ENCODE data around the gene LARP1.
"Not testable (repeated sequence)": the region's sequence is repeated elsewhere in the genome, so short reads cannot be mapped to it uniquely, and the experiment has no call there.

The LARP1 gene

GRCh38 chr5:154829589-154830218, 74.5 kb downstream of the LARP1 start:
- DNase-seq (ENCODE audit: low spot score), result no peak

- no peak for DNase-seq (ENCODE audit: low spot score)
Observed at GRCh38 chr5:154830219-154830595, 75.0 kb downstream of the LARP1 start.

GRCh38 chr5:154830596-154830995, 75.4 kb downstream of the LARP1 start:
- no peak for DNase-seq (ENCODE audit: low spot score)

DNA sequence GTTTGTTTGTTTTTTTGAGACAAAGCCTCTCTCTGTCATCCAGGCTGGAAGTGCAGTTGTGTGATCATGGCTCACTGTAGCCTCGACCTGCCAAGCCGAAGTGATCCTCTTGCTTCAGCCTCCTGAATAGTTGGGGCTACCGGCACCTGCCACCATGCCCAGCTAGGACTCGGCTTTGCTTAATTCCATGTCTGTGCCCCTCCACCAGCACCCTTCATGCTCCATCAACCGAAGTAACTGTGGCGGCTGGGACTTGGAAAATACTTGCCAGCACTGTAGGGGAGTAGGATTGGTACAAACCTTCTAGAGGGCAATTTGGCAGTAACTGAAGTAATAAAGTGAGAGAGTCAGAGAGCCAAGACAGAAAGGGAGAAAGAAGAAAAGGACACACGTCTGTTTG, 76.3 kb downstream of the LARP1 start:
- DNase-seq (ENCODE audit: low spot score), result no peak

- not testable (repeated sequence) for DNase-seq (ENCODE audit: low spot score)
Observed at GRCh38 chr5:154832804-154833203, 77.6 kb downstream of the LARP1 start.

- DNase-seq (ENCODE audit: low spot score), result no peak
Observed at GRCh38 chr5:154834053-154834452, 78.9 kb downstream of the LARP1 start.

GRCh38 chr5:154835701-154836052, 80.5 kb downstream of the LARP1 start:
- not testable (repeated sequence) for DNase-seq (ENCODE audit: low spot score)

GRCh38 chr5:154836225-154836624, 81.0 kb downstream of the LARP1 start:
- no peak for DNase-seq (ENCODE audit: low spot score)

DNA sequence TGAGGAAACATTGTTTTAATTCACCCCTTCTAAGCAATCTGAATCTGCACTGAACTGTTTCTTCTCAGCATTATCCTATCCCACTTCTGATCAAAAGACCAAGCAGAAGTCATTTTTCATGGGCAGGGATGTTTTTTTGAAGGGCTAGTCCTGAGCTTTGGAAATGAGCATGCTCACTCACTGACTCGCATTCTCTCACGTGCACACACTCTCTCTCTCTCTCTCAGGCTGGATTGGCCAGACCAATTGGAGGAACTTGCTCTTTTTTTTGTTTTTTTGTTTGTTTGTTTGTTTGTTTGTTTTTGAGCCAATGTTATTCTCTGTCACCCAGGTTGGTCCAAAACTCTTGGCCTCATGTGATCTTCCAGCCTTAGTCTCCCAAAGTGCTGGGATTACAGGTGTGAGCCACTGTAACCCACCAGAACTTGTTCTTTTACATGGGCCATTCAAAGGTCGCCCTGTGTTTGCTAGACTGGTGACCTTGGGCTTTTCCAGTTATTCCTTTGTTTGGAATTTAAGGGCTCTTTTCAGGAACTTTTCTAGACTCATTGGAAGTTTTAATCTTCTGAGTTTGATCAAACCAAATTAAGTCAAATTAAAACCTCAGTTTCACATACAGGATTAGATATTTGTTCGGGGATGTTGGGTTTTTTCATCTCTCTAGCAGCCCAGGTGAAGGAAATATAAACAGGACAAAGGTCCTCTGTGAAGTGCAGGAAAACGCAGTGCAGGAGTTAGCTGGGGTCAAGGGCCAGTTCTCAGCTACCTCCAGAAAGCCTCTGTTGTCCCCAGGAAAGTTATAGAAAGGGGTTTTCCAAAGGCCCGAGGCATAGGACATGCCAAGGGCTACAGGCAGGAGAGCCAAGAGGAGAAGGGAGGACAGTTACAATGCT, 82.1 kb downstream of the LARP1 start:
- no peak for DNase-seq (ENCODE audit: low spot score)

- DNase-seq (ENCODE audit: low spot score), result no peak
Observed at GRCh38 chr5:154840435-154841272, 85.5 kb downstream of the LARP1 start.

DNA sequence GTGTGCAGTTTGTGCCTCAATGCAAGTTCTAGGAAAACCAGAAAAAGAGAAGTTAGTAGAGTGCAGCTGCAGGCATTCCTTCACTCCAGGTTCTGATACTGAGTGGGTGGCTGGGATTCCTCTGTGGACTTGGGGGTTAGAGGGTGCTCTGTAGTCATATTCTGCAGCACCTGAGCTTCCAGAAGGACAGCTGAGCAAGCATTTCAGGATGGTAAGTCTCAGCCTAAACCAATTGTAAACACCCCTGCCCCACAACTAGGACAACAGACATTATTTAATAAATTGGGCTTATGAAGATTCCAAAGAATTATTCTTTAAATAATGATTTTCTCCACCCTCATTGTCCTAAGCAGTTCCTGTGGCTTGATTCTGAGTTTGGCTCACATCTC, 86.1 kb downstream of the LARP1 start:
- no peak for DNase-seq (ENCODE audit: low spot score)

DNA sequence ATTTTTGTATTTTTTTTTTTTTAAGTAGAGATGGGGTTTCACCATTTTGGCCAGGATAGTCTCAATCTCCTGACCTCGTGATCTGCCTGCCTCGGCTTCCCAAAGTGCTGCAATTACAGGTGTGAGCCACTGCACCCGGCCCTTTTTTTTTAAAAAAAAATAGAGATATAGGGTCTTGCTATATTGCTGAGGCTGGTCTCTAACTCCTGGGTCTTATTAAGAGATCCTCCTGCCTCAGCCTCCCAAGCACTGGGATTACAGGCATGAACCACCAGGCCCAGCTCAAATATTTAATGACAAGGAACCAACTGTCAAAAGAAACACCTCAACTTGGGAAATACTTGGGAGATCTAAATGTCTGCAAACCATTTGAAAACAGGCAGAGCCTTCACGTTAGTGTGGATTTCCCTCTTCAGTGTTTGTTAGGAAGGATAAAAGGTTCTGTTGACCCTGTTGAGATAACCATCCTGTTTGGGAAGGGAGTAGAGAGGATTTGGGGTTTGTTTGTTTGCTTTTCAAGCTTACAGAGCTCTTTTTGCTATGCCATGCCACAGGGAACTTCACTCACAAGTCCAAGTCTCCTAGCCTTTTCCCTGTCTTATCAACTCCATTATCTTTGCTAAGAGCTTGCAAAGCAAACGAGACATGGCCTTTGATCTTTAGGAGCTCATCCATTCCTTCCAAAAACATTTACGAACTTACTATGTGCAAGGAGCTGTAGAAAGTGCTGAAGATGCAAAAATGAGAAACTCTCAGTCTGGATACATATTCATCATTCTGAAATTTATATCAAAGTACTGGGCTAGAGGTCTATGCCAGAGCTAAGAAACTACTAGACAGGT, 87.7 kb downstream of the LARP1 start:
- no peak for DNase-seq (ENCODE audit: low spot score)

DNA sequence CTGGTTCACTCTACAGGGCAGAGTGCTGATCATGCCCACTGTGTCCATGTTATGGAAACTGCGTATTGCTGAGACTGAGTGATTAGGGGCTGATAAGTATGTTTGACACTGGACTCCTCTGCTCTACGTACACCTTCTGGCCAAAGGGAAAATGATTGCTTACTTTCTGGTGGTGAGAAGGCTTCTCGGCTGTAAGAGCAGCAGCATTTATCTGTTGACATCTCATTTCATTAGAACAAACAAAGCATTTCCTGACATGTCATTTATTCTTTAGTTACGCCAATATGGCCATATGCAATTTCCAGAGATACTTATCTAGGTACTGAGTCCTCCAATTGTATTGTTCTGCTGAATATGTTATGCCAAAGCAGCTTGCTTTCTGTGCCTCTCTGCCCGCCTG, 89.6 kb downstream of the LARP1 start:
- no peak for DNase-seq (ENCODE audit: low spot score)

DNA sequence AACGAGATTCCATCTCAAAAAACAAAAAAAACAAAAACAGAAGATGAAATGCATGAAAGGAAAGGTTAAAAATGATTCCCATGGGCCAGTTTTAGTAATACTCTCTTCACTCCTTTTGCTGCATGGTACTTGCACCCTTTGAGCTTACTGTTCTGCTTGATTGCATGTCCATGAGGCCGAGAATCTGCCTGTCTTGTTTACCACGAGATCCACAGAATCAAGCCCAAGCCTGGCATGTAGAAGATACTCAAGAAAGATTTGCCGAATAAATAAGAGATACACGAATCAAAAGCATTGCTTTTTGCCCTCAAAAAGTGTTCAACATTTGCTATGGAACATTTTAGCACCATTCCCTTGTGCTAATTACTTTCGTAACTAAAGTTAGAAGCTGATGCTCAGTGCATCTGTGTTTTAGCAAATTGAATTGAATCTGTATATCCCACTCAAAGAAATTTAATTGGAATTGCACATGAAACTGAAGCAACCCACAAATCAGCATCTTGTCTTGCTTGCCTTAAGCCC, 94.1 kb downstream of the LARP1 start:
- no peak for DNase-seq (ENCODE audit: low spot score)

- DNase-seq (ENCODE audit: low spot score), result peak; percentile 47
Observed at GRCh38 chr5:154849791-154850201, 94.6 kb downstream of the LARP1 start.

DNA sequence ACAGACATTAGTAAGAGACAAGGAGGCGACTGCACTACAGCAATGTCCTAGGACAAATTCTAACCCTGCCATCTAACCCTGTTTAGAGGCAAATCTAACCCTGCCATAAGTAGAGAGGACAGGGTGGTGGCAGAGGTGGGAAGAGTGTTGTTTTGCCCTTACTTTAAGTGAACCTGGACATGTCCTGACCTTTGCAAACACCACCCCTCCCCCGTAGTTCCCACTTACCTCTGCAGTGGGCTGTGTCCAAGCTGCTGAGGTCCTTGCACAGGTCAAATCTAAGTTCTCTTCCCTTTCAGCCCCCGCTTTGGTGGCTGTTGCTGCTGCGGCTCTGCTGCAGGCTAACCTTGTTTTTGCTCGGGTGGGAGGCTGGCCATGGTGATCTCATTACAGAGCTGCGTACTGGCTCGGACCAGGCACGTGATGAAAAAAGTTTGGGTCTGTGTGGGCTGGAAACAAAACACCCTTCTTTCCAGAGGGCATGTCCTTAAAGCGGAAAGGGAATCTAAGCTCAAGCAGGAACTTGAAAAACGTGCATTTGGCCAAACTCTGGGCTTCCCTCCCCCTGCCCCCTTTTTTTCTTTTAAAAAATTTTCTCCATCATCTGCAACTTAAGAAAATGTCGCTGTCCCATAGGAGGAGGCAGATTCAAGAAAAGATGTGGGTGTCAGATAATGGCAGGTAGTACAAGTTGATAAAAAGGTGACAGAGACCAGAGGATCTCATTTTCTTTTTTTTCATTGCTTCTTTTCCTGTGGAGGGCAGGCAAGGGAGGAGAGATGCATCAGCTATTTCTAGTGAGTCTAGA, 95.3 kb downstream of the LARP1 start, which contains the start of gene FAXDC2:
TSS of gene FAXDC2 (minus strand) at position 349 of the 808 bp plus-strand sequence. CDS start 12,425 bp downstream, outside the sequence.
- DNase-seq (ENCODE audit: low spot score), result peak; percentile 90

DNA sequence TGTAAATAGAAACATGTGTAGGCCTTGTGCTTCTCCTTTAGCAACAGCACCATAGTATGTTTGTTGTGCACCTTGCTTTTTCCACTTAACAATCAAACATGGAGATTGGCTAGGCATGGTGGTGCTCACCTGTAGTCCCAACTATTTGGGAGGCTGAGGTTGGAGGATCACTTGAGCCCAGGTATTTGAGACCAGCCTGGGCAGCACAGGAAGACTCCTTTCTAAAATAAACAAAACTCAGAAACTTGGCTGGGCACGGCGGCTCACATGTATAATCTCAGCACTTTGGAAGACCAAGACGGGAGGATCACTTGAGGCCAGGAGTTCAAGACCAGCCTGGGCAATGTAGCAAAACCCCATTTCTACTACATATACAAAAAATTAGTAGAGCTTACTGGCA, 96.2 kb downstream of the LARP1 start:
- DNase-seq (ENCODE audit: low spot score), result no peak

DNA sequence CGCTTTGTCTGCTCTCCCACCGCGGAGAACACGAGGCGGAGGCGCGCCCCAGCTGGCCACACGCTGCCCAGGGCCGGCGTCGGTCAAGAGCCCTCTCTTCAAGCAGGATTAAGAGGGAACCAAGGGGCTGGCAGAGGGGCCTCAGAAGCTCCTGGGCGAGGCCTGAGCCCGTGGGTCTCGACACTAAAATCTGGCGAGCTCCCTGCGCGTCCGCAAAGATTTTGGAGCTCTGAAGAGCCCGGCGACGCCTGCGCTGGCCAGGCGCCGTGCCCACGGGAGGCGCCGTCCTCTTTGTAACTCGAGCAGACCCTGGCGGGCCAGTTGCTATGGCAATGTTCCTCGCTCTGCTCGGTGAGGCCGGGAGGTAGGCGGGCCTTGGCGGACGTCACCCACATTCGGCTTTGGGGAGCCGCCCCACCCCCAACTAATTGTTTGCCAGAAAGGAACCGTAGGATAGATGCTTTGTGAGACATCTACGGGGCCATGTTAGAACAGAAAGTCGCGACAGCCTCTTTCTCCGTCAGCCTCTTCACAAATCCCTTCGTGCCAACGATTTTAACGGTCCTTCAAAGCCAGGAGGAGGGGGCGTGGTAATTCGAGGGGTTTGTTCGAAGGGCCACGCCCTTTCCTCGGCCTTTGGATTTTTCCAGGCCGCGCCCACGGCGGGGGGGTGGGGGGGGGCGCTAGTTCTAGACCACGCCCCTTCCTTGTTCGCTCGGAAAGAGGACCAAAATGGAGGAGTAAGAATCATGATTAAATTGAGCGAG, 102.5 kb downstream of the LARP1 start:
- DNase-seq (ENCODE audit: low spot score), result peak; percentile 94

- peak; percentile 95 for DNase-seq (ENCODE audit: low spot score)
Observed at GRCh38 chr5:154858297-154858971, 103.3 kb downstream of the LARP1 start, which contains the start of gene CNOT8. Gene CNOT8 (plus strand): TSS chr5:154858627. CDS start chr5:154863279, 4,652 bp downstream.
